GM21723 (cell line): ENCODE results near the gene GALK2.

ENCODE experiments used
- ATAC-seq: cut with Tn5 transposase; IDR thresholded peaks from one replicate; pipeline ENCODE4 v1.9.1; 2021; ENCODE audit warnings: mild to moderate bottlenecking, moderate library complexity; ENCODE audit not compliant: unreplicated experiment

GALK2 gene

DNA sequence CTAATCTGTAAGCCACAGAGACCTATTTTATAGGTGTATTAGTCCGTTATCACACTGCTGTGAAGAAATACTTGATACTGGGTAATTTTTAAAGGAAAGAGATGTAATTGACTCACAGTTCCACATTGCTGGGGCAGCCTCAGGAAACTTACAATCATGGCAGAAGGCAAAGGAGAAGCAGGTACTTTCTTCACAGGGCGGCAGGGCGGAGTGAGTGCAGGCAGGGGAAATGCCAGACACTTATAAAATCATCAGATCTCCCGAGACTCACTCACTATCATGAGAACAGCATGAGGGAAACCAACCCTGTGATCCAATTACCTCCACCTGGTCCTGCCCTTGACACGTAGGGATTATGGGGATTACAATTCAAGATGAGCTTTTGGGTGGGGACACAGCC, 108.7 kb downstream of the GALK2 start:
- ATAC-seq: no peak

DNA sequence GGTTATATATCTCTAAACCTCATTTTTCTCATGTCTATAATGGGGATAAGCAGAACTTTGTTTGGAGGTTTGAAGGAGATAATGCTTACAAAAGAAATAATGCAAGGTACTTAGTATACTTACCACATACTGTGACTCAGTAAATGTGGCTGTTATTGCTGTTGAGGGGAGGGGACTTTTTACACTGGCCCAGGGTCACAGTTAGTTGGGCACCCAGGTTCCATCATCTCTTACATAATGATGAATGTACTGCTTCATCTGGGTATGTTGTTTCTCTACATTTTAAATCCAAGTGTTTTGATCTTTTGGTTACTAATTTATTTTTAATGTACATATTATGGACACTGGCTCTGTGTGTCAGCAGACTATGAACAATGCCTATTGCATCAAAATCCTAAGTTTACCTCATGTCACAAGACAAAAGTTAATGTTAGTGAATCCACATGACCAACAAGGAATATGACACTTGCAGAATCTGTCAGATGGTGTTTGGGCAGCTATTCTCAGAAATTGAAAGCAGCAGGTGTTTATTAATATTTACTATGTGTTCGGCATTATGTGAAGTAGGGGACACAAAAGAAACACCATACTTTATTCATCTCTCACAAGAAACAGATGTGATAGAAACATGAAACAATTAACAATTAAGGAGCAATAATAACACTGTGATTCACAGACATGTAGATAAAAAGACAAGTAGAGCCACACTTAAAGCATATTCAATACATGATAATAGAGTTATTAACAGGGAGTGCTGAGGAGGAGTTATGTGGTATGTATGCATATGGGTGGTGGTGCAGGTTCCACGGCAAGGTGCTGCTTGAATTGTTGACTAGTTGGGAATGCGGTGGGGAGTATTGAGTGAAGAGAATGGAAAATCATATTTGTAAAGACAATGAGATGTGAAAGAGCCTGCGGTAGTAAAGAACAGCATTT, 109.7 kb downstream of the GALK2 start:
- no peak for ATAC-seq

DNA sequence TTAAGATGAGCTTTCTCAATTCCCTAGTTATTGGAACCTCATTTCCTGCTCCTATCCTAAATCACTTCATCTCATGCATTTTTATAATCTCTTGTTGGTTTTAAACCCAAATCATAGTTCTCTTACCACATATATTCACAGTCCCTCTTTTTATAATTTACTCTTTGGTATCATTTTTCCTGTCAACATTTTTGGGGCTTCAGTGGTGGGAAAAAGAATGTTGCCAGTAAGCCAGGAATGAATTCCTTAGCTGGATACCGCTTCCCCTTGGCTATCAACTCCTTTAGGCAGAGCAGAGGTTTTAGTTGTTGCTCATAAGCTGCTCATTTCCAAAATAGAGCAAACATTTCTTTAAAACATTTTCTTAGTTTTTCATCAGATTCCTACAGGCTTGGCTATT, 112.3 kb downstream of the GALK2 start:
- no peak for ATAC-seq

DNA sequence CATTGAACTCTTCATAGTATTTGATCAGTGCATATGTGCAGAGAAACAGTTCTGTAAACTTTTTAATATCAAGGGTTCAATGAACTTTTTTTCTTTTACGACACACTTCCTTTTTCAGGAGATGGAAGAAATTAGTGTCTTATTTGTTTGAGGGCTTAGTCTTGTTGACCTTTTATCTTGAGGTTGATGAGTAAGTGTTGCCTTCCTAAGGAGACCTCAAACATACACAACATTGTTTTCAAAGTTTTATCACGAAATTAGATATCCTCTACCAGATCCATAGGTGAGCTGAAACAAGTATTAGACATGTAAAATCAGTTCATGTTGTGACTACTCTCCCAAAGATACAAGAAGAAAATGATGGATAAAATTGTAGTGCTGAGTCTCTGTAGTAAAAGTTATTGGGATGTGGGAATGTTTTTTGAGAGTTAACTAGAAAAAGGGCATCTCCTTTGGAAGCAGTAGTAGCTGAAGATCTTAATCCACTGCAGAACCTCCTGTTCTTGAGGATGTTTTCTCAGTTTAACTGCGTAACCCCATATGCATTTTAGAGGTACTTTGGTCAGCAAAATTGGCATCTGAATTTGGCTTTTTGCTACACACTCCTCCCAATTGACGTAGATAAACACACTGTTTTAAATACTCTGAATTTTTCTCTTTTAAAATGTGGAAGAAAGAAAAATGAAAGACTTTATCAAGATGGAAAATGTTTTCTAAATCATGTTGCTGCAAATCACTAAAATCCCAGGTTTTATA, 116.8 kb downstream of the GALK2 start:
- ATAC-seq: no peak

DNA sequence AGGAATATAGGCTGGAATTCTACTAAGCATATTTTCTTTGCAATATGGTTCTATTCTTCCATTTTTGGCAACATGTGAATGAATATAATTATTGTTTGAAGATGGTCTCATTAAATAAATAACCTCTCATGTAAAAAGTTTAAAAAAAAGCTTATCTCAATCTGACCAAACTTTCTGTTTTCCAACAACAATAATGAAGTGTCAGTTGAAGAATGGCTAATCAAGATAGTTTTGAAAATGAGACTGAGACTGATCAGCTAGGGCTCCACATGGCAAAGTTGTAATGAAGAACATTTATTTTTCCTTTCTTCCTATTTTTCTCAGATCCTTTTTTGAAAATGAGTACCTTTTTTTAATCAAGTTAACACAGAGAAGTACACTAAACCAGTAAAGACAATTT, 117.4 kb downstream of the GALK2 start:
- ATAC-seq: no peak

DNA sequence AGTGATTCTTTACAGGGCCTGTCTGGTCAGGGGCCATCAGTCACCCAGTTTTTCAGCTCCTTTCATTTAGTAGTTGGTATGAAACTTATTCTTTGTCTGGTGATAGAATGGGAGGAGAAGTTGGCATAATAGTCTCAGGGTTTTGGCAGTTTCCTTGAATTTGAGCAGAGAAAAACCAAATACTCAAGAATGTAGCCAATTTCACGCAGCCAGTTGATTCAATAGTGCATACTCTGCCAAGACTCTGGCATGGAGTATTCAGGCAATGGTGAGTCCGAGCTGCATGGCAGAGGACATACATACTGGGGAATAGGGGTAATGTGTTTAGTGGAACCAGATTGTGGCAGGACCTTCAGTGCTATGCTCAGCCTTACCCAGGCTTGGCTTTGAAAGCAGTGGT, 118.3 kb downstream of the GALK2 start:
- ATAC-seq: no peak

DNA sequence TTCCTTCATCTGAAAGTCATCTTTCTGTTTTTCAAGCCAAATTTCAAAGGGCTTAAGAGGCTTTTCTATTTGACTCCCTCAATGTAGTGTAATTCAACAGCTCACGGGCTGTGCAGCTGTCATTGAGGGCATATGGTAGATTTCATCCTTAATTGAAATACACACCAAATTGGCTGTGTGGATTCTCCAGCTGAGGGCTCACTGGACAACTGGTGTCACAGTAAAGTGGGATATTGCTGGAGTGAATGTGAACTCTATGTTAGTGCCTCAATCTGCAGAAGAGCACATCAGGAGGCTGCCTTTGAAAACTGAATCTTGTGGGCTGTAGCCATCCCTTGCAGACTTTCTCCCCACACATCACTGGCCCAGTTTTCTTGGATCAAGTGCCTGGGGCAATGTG, 120.1 kb downstream of the GALK2 start:
- ATAC-seq: no peak

DNA sequence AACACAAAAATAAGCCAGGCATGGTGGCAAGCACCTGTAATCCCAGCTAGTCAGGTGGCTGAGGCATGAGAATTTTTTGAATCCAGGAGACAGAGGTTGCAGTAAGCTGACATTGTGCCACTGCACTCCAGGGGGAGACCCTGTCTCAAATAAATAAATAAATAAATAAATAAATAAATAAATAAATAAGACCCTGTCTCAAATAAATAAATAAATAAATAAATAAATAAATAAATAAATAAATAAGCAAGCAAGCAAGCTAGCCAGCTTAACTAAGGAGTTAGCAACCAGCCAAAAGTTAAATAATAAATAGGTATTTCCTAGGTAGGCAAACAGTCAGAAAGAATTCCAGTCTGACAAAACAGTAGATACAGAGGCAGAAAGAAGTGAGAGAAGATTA, 123.9 kb downstream of the GALK2 start:
- no peak for ATAC-seq

DNA sequence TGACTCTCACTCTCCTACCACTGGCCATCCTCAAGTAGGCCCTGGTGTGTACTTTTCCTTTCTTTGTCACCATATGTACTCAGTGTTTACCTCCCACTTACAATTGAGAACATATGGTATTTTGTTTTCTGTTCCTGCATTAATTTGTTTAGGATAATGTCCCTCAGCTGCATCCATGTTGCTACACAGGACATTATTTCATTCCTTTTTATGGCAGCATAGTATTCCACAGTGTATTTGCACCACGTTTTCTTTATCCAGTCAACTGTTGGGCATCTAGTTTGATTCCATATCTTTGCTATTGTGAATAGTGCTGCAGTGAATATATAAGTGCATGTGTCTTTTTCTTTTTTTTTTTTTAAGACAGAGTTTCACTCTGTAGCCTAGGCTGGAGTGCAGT, 126.2 kb downstream of the GALK2 start:
- no peak for ATAC-seq

DNA sequence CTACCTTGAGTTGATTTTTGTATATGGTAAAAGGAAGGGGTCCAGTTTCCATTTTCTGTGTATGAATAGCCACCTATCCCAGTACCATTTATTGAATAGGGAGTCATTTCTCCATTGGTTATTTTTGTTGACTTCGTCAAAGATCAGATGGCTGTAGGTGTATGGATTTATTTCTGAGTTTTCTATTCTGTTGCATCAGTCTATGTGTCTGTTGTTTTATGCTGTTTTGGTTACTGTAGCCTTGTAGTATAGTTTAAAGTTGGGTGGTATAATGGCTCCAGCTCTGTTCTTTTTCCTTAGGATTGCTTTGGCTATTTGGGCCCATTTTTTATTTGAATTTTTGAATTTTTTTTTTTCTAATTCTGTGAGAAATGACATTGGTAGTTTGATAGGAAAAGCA, 127.5 kb downstream of the GALK2 start:
- ATAC-seq: no peak

DNA sequence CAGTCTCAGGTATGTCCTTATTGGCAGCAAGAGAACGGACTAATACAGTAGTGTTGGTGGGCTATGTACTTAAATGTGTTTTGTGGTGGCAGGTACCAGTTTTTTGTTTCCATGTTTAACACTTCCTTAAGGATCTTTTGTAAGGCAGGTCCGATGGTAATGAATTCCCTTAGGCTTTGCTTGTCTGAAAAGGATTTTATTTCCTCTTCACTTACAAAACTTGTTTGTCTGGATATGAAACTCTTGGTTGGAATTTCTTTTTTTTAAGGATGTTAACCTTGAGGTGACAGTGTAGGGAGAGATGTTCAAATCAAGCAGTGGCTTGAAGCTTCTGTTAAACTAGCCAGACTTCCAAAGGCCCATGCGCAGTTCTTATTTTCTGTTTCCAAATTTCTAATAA, 130.8 kb downstream of the GALK2 start:
- no peak for ATAC-seq

DNA sequence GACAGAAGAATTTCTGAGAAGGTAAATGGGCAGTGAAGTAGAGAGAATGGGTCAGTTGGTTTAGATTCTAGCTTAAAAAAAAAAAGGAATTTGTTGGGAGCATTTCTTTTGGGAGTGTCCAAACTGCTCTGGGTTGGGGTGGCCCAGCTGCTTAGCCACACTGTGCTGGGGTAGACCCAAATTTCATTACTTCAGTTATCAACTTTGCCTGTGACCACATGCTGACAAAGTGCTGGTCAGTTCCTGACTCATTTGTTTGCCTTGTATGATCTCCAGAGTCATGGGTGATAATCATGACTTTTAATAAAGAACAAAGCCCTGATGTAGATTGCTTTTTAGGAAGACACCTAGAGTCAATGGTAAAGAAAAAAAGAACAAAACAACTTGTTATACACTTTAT, 131.5 kb downstream of the GALK2 start:
- no peak for ATAC-seq

DNA sequence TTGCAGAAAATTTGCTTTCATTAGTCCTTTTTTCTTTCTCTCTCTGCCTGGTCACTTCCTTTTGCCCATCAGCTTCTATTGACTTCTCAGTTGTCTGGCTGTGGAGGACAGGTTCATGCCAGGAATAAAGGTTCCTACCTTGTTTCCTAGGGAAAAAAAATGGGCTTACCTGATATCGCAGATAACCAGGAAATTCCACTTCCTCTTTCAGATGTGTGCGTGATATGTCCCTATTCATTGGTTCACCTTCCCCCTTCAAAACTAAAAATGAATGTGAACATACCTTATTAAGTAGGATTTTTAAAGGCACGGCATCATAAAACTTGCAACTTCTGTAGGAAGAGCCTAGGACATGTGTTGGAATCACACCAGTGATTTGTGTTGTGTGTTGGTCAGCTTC, 133.0 kb downstream of the GALK2 start:
- no peak for ATAC-seq

DNA sequence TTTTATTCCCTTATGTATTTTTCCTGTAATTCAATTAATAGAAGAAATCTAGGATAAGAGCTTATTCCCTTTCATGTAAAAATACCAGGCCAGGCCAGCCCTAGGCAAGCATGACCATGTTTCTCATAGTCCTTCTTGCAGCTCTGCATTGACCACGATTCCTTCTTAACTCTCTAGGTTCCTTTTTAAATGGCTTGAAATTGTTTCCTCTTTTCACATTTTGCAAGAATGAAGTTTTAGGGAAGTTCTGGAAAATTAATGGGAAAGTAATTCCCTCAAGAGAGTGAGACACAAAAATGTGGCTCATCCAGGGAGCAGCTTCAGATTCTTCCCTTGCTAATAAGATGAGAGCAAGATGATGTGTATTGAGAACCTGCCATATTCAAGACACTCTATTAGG, 136.5 kb downstream of the GALK2 start:
- no peak for ATAC-seq

DNA sequence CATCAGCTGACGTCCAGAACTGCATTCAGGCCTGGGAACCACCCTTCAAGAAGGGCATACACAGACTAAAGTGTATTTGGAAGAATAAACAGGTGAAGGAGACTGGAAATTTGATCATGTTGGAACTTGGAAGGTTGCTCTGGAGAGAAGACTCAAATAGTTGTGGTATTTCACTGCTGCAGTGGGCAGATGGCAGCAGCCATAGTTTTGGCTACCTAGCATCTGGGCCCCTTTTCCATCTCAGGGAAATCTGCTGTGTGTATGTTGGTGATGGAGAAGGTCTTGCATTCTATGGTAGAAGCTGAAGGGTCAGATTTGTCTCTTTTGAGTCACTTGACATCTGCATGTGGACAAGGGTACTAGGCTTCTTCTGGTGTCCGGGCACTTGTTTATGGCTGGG, 138.6 kb downstream of the GALK2 start:
- ATAC-seq: no peak

DNA sequence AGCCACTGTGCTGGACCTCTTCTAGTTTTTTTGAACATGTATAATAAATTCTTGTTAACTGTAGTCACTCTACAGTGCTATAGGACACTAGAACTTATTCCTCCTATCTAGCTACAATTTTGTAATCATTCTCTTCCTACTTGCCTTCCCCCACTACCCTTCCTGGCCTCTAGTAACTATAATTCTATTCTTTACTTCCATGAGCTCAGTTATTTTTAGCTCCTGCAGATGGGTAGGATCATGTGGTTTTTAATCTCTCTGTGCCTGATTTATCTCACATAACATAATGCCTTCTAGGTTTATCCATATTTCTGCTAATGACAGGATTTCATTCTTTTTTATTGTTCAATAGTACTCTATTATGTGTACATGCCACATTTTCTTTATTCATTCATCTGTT, 139.8 kb downstream of the GALK2 start:
- ATAC-seq: no peak

DNA sequence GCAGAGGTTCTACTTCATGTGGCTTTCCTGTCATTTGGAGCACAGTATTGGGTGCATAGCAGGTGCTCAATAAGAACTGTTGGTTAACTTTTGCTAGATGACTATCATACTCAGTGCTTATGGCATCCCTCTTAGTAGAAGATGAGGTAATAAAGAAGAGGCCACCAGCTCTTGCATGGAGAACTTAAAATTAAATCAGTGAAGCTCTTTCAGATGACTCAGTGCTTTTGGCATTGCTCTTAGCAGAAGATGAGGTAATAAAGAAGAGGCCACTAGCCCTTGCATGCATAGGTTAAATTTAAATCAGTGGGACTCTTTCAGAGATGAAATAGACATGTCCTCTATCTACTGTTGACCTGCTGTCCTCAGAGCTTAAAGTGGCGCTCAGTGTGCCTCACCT, 143.6 kb downstream of the GALK2 start:
- ATAC-seq: no peak

DNA sequence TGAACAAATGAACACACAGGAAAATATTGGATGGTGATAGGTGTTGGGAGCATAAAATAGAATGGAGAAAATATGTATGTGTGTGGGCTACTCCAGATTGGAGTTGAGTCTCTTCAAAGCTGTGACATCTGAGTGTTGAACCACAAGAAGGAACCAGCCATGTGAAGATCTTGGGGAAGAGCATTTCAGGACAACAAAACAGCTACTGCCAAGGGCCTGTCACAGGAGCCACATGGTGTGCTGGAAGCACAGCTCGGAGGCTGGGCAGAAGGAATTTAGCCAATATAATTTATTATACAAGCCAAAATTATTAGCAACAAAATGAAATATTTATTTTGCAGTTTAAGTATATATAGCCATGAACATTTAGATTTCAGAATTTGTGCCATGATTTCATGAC, 144.7 kb downstream of the GALK2 start:
- ATAC-seq: no peak

DNA sequence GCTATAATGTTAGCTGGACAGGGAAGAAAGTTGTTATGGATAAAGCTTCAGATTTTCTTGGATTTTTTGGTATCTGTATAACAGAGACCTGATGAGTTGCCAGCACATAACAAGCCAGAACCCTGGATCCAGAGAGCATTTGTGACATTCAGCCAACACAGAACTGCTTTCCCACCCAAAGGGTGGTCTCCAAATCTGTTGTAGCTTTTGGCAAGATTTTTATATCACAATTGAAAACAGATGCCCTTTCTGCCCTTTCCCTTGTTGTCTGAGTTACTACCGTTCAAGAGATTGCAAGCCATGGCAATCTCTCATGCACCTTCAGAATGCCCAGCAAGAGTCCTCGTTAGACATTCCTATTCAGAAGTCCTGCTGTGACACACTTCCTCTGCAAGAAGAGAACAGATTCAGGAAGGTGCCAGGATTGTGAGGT, 145.4 kb downstream of the GALK2 start:
- ATAC-seq: no peak

DNA sequence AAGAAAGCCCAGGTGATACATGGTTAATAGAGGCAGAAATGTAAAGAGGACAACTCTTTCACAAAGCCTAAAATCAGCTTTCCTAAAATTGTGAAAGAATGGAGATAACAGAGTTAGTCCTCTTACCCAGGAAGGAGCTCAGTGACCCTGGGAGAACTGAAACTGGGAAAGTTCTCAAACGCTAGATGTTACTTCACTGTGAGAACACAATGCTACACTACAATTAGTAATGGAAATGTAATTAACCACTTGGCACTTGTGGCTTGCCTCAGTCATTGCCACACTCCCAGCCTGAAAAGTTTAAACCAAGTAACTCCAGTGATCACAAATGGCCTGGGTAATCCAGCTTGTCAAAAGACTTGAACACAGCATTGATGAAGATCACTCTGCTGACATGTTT, 150.3 kb downstream of the GALK2 start:
- no peak for ATAC-seq

DNA sequence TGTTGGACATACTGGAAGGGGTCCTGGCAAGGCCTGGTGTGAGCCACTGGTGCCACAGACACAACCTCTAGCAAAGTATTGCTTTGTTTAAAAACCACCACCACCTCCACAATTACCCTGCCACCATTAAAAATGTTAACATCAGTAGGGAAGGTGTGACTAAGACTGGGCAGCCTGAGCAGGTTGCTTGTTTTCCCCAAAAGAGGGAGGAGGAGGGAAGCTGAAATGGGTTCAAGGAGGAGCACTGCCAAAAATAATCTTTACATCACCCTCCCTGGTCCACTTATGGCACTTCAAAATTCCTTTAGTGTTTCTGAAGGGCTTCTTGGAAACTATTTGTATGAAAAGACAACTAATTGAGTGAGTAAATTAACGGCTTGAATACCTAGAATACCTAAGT, 153.2 kb downstream of the GALK2 start:
- no peak for ATAC-seq

DNA sequence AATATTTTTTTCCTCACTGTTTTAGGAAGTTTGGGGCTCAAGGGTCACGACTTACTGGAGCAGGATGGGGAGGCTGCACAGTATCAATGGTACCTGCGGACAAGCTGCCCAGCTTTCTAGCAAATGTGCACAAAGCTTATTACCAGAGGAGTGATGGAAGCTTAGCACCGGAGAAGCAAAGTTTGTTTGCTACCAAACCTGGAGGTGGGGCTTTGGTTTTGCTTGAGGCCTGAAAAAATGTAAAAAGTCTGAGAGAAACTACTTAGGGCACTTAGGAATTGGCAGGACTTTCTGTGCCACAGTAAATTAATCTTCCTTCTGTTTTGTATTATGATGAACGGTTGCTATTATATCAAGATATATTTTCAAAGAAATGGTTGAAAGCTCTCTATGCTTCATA, 157.9 kb downstream of the GALK2 start:
- no peak for ATAC-seq
